ENCODE results near the gene IGSF11. TPM values are rescaled to one million over a fixed set of nuclear protein-coding genes. Genes with fewer than 3 reads are reported as not detected.
"Not testable (repeated sequence)": the region's sequence is repeated elsewhere in the genome, so short reads cannot be mapped to it uniquely, and the experiment has no call there.

Gene IGSF11
- polyA plus RNA-seq, 3 donors: 0.06 to 1.2 (median 0.11) TPM

- no peak overlapping the region for H3K27ac ChIP-seq (ENCODE audit: low read depth, low read length)
- 65 to 80% (median 66%) methylated on average over 3 of the region's 3 CpGs for WGBS, 3 donors
Measured at GRCh38 chr3:118910332-118910731, 124.3 kb downstream of the IGSF11 start.

GRCh38 chr3:118909763-118910162 lies 124.9 kb downstream of the IGSF11 start:
- H3K27ac ChIP-seq (ENCODE audit: low read depth, low read length): no peak overlapping the region

GRCh38 chr3:118907909-118908308 lies 126.7 kb downstream of the IGSF11 start:
- H3K27ac ChIP-seq (ENCODE audit: low read depth, low read length): no peak overlapping the region
- WGBS, 3 donors: 64 to 74% (median 73%) methylated on average over 2 of the region's 2 CpGs

GRCh38 chr3:118900737-118901525 lies 133.7 kb downstream of the IGSF11 start:
- no peak overlapping the region for H3K27ac ChIP-seq (ENCODE audit: low read depth, low read length)
- 45 to 69% (median 68%) methylated on average over 4 of the region's 4 CpGs for WGBS, 3 donors

- H3K27ac ChIP-seq (ENCODE audit: low read depth, low read length): no peak overlapping the region
- 46 to 79% (median 74%) methylated on average over 2 of the region's 2 CpGs for WGBS, 3 donors
Measured at GRCh38 chr3:118890206-118890605, 144.4 kb downstream of the IGSF11 start.

GRCh38 chr3:118889691-118890090 lies 145.0 kb downstream of the IGSF11 start:
- no peak overlapping the region for H3K27ac ChIP-seq (ENCODE audit: low read depth, low read length)

- H3K27ac ChIP-seq (ENCODE audit: low read depth, low read length): no peak overlapping the region
- WGBS, 3 donors: 71 to 83% (median 80%) methylated on average over 3 of the region's 3 CpGs
Measured at GRCh38 chr3:118886708-118887107, 147.9 kb downstream of the IGSF11 start.

- H3K27ac ChIP-seq (ENCODE audit: low read depth, low read length): no peak overlapping the region
- WGBS, 3 donors: 0 to 3% (median 2%) methylated on average over 3 of the region's 3 CpGs
Measured at GRCh38 chr3:118884748-118885206, 149.9 kb downstream of the IGSF11 start.

GRCh38 chr3:118882353-118882947 lies 152.2 kb downstream of the IGSF11 start:
- H3K27ac ChIP-seq (ENCODE audit: low read depth, low read length): no peak overlapping the region
- WGBS, 3 donors: 56 to 83% (median 80%) methylated on average over 3 of the region's 3 CpGs

- no peak overlapping the region for H3K27ac ChIP-seq (ENCODE audit: low read depth, low read length)
Measured at GRCh38 chr3:118868051-118868450, 166.6 kb downstream of the IGSF11 start.

GRCh38 chr3:118863731-118864322 lies 170.8 kb downstream of the IGSF11 start:
- 43 to 60% (median 53%) methylated on average over 1 of the region's 1 CpG for WGBS, 3 donors
- no peak overlapping the region for H3K27ac ChIP-seq (ENCODE audit: low read depth, low read length)

GRCh38 chr3:118859950-118860349 lies 174.7 kb downstream of the IGSF11 start:
- WGBS, 3 donors: 82 to 92% (median 83%) methylated on average over 1 of the region's 1 CpG
- no peak overlapping the region for H3K27ac ChIP-seq (ENCODE audit: low read depth, low read length)

GRCh38 chr3:118851466-118852193 lies 183.0 kb downstream of the IGSF11 start:
- 87 to 90% (median 90%) methylated on average over 12 of the region's 12 CpGs for WGBS, 3 donors
- H3K27ac ChIP-seq (ENCODE audit: low read depth, low read length): not testable (repeated sequence)

- 78 to 88% (median 84%) methylated on average over 10 of the region's 10 CpGs for WGBS, 3 donors
- H3K27ac ChIP-seq (ENCODE audit: low read depth, low read length): no peak overlapping the region
Measured at GRCh38 chr3:118850687-118851086, 184.0 kb downstream of the IGSF11 start.

Other genes with a start within 250 kb of the IGSF11 start
- not detected for gene TEX55, start 111.3 kb upstream of the IGSF11 start, polyA plus RNA-seq
- 1 to 10 TPM in 1 of 3 donors, under 1 TPM in 2; 0.22 to 2.1 (median 0.85) TPM for gene UPK1B, start 138.8 kb upstream of the IGSF11 start, polyA plus RNA-seq
- 10 to 100 TPM in 1 of 3 donors, 1 to 10 TPM in 2; 8.0 to 13.3 (median 9.2) TPM for gene B4GALT4, start 206.0 kb upstream of the IGSF11 start, polyA plus RNA-seq

Data from adipose tissue (tissue), 3 donors.